T-helper 2 cell (primary cell): ENCODE results near the gene NANS.
"Not testable (repeated sequence)": the region's sequence is repeated elsewhere in the genome, so short reads cannot be mapped to it uniquely, and the experiment has no call there.

Source experiments
- DNase-seq, 5 experiments: peaks; one replicate each; pipeline versions ENCODE4 v3.0.0 to v3.0.0-alpha.2; 2012 to 2022

NANS gene

DNA sequence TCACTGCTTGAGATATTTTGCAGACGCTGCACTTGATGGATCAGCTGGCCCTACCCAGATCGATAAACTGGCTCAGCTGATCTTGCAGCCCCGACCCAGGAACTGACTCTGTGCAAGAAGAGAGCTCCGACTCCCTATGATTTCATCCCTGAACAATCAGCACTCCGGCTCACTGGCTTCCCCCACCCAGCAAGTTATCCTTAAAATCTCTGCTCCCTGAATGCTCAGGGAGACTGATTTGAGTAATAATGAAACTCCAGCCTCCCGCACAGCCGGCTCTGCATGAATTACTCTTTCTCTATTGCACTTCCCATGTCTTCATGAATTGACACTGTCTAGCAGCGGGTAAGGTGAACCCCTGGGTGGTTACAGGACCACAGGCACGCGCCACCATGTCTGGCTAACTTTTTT lies 16.9 kb upstream of the NANS start:
- DNase-seq: peak in 1 of 5 experiments; percentile 27

- no peak for DNase-seq
Observed at GRCh38 chr9:98040212-98040611, 16.3 kb upstream of the NANS start.

- DNase-seq: no peak
Observed at GRCh38 chr9:98043915-98044314, 12.6 kb upstream of the NANS start.

GRCh38 chr9:98045234-98046179 lies 11.0 kb upstream of the NANS start:
- DNase-seq: peak in 2 of 5 experiments; percentile 57 to 85

GRCh38 chr9:98046180-98046543 lies 10.4 kb upstream of the NANS start:
- no peak for DNase-seq

- DNase-seq: no peak
Observed at GRCh38 chr9:98047002-98047401, 9.5 kb upstream of the NANS start.

- no peak for DNase-seq
Observed at GRCh38 chr9:98049288-98050072, 7.1 kb upstream of the NANS start.

- no peak for DNase-seq
Observed at GRCh38 chr9:98050351-98050750, 6.2 kb upstream of the NANS start.

DNA sequence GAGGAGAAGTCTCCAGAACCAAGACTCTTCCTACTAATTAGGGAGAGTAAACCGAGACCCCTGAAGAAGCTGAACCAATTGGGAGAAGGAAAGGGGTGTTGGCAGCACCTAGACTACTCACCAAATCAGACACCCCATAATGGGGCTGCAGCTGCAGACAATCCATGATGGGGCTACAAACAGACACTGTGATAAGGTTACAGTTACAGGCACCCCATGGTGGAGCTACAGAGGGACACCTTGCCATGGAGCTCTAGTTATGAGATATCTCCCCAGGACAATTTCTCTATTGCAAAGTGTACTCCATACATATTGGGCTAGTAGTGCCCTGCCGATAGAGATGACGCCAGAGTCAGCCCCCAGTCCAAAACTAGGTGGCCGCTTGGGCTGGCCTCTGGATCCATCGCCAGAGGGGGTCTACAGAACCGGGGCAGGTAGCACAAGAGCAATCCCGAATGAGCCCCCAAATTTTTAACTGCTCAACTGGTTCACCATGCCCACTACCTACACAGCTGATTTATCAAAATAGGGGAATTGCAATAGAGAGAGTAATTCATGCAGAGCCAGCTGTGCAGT lies 2.1 kb upstream of the NANS start:
- no peak for DNase-seq

DNA sequence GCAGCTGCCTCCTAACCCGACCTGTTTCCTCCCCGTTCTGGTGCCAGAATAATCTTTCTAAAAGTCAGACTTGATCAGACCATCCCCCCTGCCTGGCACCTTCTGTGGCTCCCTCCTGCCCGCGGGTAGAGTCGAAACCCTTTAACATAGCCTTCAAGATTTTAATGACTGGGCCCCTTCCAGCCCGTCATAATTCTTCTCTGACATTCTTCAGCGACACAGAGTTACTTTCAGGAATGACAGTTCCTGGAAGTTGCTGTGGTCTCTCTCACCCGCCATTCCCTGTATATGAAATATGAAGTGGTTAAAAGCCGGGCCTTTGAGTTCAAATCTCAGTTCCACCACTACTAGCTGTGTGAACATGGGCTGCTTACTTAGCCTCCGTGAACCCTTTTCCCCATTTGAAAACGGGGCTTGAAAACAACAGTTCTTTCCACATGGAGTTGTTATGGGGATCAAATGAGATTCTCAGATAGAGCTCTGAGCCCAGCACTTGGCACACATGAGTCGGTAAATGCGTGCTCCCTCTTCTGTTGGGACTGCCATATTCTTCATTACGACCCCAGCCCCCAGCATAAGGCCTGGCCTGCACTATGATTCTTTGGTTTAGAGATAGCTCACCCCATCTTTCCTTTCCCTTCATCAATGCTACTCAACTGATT lies 737 bp downstream of the NANS start:
- DNase-seq: peak in 1 of 5 experiments; percentile 63

GRCh38 chr9:98062161-98062560 lies 5.6 kb downstream of the NANS start:
- DNase-seq: no peak

GRCh38 chr9:98064623-98065392 lies 8.3 kb downstream of the NANS start:
- DNase-seq: no peak

DNA sequence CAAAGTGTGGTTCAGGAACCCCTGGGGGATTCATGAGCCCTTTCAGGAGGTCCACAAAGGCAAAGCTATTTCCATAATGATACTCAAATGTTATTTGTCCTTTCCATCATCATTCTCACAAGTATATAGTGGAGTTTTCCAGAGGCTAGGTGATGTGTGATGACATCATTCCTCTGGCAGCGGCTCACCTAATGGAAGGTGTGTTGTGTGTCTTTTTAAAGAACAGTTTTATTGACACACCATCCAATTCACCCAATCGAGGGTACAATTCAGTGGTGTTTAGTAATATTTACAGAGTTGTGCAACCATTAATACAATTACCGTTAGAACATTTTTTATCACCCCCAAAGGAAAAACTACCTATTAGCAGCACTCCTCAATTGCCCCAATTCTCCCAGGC lies 9.7 kb downstream of the NANS start:
- DNase-seq: no peak

DNA sequence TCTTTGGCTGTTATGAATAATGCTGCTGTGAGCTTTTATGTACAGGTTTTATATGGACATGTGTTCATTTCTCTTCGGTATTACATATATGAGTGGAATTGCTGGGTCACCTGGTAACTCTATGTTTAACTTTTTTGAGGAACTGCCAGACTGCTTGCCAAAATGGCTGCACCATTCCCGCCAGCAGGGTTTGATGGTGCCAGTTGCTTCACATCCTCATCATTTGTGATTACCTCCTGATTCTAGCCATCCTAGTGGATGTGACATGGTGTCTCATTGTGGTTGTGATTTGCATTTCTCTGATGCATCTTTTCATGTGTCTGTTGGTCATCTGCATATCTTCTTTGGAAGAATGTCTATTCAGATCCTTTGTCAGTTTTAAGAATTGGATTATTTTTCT lies 10.7 kb downstream of the NANS start:
- DNase-seq: no peak

DNA sequence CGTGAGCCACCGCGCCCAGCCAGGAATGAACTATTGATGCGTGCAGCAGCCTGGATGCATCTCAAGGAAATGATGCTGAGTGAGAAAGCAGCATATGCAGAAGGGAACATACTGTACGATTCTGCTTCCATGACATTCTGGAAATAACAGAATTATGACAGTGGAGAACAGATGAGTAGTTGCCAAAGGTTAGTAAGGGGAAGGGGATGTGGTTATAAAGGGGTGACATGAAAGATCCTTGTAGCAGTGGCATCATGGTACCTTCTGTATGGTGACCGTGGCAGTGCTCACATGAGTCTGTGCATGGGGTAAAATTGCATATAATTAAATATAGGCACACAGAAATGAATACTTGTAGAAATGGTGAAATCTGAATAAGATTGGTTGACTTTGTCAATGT lies 13.0 kb downstream of the NANS start:
- no peak for DNase-seq

DNA sequence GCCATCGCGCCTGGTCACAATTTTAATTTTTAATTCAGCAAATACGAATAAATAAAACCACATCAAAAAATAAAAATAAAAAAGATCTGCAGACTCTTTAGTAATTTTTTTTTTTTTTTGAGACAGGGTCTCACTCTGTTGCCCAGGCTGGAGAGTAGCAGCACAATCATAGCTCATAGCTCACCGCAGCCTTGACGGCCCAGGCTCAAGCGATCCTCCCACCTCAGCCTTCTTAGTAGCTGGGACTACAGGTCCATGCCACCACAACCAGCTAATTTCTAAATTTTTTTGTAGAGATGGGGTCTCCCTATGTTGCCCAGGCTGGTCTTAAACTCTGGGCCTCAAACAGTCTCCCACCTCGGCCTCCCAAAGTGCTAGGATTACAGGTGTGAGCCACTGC lies 14.2 kb downstream of the NANS start:
- no peak for DNase-seq

GRCh38 chr9:98071737-98072136 lies 15.2 kb downstream of the NANS start:
- no peak for DNase-seq

DNA sequence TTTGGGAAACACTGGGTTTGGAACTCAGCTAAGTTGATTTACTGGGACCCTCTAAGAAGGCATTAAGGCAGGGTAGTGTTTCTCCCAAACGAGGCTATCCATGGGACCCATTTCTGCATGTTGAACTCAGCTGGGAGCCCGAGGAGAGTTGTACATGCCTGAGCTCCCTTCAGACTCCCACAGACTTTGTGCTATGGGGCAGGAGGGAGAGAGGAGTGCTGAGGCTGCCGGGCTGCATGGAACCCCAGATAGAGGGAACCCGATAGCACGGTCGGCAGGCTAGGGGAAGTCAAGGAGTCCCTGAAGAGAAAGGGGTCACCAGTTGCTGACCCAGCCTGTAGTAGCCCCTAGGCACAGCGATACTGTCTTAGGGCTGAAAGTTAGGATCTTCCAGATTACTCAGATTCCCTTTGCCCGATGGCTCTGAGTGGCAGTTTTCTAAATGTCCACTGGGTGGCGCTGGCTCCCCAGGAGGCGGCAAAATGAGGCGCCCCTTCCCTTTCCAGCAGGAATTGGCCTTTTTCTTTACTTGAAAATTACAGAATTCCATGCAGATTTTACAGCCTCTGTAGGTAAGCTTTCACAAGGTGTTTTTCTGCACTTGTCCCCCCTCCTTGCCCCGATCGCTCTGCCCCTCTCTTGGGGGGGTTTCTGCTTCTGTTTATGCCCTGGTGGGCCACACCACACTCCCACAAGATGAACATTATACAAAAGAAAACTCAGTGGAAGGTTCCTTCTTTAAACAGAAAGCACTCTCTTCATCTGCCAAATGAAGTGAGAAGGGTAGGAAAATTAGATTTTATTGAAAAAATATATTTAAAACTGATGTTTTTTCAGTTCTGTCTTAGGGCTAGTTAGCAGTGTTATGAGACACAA lies 17.8 kb downstream of the NANS start:
- peak; percentile 35 to 56 (median 52) for DNase-seq

- peak in 1 of 5 experiments; percentile 58 for DNase-seq
Observed at GRCh38 chr9:98075332-98075805, 18.8 kb downstream of the NANS start.

- not testable (repeated sequence) for DNase-seq
Observed at GRCh38 chr9:98076514-98076890, 20.0 kb downstream of the NANS start.

DNA sequence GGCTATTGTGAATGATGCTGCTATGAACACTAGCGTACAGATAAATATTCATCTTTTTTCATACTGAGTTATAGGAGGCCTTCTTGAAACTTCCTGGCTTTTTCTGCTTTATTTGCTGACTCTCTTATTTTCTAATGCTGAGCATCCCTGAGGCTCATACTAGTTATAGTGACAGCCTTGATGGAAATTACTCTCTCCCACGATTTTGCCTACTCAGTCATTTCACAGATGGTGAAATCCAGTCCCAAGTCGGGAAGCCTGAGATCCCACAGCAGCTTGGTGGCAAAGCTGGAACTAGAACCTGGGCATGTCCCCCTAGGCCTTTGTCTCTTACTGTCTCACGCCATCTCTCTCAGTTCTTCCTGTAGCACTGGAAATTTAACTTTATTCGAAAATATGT lies 22.4 kb downstream of the NANS start:
- DNase-seq: no peak
